Measurements from ENCODE around the gene PRSS21. TPM values are rescaled to one million over a fixed set of nuclear protein-coding genes. Genes with fewer than 3 reads are reported as not detected.

The PRSS21 gene
- total RNA-seq, 1 donor from 2014 or later = 26.5 TPM

DNA sequence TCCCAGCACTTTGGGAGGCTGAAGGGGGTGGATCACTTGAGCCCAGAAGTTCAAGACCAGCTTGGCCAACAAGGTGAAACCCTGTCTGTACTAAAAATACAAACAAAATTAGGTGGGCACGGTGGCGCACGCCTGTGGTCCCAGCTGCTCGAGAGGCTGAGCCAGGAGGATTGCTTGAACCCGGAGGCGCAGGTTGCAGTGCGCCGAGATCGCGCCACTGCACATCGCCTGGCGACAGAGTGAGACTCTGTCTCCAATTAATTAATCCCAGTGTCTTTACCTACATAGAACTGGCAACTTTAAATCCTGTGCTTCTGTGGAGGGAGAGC is 38.4 kb upstream of the PRSS21 start:
- no peak for ATAC-seq
- intact Hi-C loops (cut with DNase I) = no loop called here
- TF ChIP-seq, protein P1, sequence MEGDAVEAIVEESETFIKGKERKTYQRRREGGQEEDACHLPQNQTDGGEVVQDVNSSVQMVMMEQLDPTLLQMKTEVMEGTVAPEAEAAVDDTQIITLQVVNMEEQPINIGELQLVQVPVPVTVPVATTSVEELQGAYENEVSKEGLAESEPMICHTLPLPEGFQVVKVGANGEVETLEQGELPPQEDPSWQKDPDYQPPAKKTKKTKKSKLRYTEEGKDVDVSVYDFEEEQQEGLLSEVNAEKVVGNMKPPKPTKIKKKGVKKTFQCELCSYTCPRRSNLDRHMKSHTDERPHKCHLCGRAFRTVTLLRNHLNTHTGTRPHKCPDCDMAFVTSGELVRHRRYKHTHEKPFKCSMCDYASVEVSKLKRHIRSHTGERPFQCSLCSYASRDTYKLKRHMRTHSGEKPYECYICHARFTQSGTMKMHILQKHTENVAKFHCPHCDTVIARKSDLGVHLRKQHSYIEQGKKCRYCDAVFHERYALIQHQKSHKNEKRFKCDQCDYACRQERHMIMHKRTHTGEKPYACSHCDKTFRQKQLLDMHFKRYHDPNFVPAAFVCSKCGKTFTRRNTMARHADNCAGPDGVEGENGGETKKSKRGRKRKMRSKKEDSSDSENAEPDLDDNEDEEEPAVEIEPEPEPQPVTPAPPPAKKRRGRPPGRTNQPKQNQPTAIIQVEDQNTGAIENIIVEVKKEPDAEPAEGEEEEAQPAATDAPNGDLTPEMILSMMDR (IDR thresholded peaks at IDR 0.05) = no peak
- Histone ChIP-seq H3K27me3 (ENCODE audit: low read depth) (no peaks in the 10 kb centered on the region), H3K4me1 (peaks cover 31% of the 10 kb centered on the region), H3K4me3 (peak overlapping the region; percentile 96), H3K9me3 (no peaks in the 10 kb centered on the region), H3K36me3 (peaks cover 18% of the 10 kb centered on the region), H3K27ac (peak overlapping the region; percentile 100)
- DNase-seq = no peak

DNA sequence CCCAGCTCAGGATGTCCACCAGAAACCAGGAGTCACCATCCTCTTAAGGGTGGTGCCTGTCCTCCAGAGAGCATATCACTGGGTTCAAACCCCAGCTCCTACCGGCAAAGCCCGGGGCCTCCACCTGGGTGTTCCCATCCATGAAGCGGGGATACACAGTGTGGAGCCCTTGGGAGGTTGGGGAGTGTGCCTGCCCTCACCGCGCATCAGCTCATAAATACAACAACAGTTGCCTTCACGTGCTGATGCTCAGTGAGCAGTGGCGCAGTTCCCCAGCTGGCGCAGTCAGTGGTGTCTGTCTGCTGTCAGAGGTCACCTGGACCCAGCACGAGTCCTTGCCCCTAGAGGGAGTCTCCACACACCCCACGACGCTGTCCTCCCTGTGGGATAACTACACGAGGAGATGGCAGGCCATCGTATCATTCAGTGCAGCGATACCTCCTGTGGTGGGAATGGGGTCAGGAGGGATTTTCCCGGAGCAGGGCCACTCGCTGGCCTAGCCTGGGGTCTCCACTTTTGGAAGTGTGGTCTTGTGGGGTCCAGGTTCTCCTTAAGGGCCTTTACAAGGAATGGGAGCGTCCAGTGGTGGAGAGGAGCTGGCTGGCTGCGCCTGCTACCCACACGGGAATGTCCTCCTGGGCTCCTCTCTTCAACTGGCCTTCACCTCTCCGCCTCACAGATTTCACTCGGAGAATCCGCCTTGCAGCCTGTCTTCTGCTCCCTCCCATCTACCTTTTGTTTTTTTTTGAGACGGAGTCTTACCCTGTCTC is 37.7 kb upstream of the PRSS21 start:
- Histone ChIP-seq H3K36me3 (peaks cover 10% of the 10 kb centered on the region), H3K4me3 (no peak overlapping the region), H3K27me3 (ENCODE audit: low read depth) (no peaks in the 10 kb centered on the region), H3K27ac (peak overlapping the region; percentile 100), H3K9me3 (no peaks in the 10 kb centered on the region), H3K4me1 (peaks cover 31% of the 10 kb centered on the region)
- intact Hi-C loops (cut with DNase I) = no loop called here
- TF ChIP-seq, protein P1 (IDR thresholded peaks at IDR 0.05) = no peak
- no peak for DNase-seq
- ATAC-seq = no peak

DNA sequence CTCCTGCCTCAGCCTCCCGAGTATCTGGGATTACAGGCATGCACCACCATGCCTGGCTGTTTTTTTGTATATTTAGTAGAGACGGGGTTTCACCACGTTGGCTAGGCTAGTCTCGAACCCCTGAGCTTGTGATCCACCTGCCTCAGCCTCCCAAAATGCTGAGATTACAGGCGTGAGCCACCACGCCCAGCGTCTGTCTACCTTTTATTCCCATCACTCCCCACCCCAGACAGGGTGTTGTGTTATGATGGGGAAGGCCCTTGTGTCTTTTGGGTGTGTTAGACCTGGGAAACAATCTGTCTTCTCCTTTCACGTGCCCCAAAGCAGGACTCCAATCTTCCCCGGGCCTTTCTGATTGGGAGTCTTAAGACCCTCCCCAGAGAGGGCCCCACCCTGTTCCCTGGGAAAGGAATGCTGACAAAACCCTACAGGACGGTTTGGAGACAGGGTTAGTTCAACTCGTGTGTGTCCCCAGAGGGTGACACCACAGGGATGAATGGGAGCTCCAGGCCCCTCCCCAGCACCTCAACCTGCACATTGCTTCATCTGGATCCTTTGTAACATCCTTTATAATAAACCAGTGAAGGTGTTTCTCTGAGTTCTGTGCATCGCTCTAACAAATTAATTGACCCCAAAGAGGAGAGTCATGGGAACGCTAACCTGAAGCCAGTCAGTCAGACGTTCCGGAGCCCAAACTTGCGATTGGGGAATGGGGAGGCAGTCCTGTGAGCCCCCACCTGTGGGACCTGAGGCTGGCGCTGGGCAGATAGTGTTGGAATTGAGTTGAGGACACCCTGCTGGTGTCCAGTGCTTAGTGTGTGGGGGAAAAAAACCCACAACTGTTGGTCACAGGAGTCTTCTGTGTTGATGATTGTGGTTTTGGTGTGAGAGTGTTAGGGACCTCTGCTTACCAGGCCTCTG is 36.8 kb upstream of the PRSS21 start:
- intact Hi-C loops (cut with DNase I) = no loop called here
- peaks cover 8% of the 10 kb centered on the region for H3K27me3 ChIP-seq (ENCODE audit: low read depth)
- peaks cover 30% of the 10 kb centered on the region for H3K4me1 ChIP-seq
- TF ChIP-seq, protein P1 (IDR thresholded peaks at IDR 0.05) = no peak
- DNase-seq (no peak), ATAC-seq (no peak)
- peaks cover 1% of the 10 kb centered on the region for H3K36me3 ChIP-seq
- no peaks in the 10 kb centered on the region for H3K9me3 ChIP-seq
- H3K27ac ChIP-seq = no peak overlapping the region
- H3K4me3 ChIP-seq = no peak overlapping the region

DNA sequence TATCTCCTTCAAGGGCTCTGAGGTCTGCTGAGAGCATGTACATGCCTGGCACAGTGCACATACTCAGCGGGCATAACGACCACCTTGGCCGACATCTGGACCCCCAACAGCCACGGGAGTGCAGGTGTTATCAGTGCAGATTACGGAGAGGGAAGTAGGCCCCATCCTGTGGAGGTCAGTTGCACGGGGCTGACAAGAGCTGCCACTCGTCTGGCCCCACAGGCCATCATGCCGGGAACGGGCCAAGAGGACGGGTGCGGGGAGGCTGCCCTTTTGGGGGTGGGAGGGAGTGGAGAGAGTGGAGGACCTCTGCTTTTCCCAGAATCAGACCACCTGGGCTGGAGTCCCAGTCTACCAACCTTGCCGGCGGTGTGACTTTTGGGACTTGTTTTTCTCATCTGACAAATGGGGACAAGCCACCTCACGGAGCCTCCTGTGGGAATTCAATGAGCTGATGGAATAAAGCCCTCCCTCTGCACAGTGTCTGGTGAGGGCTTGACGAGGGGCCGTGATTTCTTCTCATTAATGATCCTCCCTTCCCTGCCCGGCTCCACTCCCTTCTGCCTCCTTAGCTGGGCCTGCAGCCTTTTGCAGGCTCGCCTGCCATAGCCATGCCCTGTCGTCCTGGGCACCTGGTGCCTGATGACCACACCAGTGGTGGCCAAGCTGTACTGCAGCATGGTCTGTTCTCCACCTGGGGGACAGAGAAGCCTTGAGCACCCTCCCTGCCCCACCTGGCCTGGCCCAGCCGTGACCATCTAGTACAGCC is 34.3 kb upstream of the PRSS21 start:
- TF ChIP-seq, protein P1 (IDR thresholded peaks at IDR 0.05) = no peak
- DNase-seq (no peak), ATAC-seq (no peak)
- Histone ChIP-seq H3K36me3 (no peaks in the 10 kb centered on the region), H3K27ac (no peak overlapping the region), H3K9me3 (no peaks in the 10 kb centered on the region), H3K4me1 (peaks cover 23% of the 10 kb centered on the region), H3K27me3 (ENCODE audit: low read depth) (peaks cover 26% of the 10 kb centered on the region), H3K4me3 (no peak overlapping the region)
- intact Hi-C loops (cut with DNase I) = no loop called here
